Psoas muscle (tissue), 8 donors: ENCODE measurements around the gene RAET1G. TPM values are rescaled to one million over a fixed set of nuclear protein-coding genes. Genes with fewer than 3 reads are reported as not detected.

Experiments
- ATAC-seq, 4 donors: fragments of 200-7000 bp; cut with Tn5 transposase; one replicate each; pipeline ENCODE4 v1.9.1; 2020; ENCODE audit warnings: moderate library complexity in 3 of 4, mild to moderate bottlenecking in 2 of 4
- DNase-seq, 2 donors: peaks; one replicate each; pipeline ENCODE4 v3.0.0-alpha.2; 2020
- H3K27ac ChIP-seq: fragments of 200-600 bp; one replicate; pipeline ENCODE4 v1.8.0; 2022
- H3K27me3 ChIP-seq, 3 donors: fragments of 200-600 bp in 1 of 3; one replicate each; pipeline versions ENCODE4 v1.6.1 to v1.8.0; 2013 to 2022; ENCODE audit warnings: low read length in 2 of 3, mild to moderate bottlenecking in 2 of 3, moderate library complexity in 1 of 3; ENCODE audit not compliant: insufficient read depth in 3 of 3
- H3K36me3 ChIP-seq, 2 donors: fragments of 200-600 bp in 1 of 2; one replicate each; pipeline versions ENCODE4 v1.6.1 to v1.8.0; 2013 to 2022; ENCODE audit warnings: low read depth in 1 of 2, mild to moderate bottlenecking in 1 of 2, moderate library complexity in 1 of 2; ENCODE audit not compliant: insufficient read depth in 1 of 2
- H3K4me1 ChIP-seq: fragments of 200-600 bp; one replicate; pipeline ENCODE4 v1.8.0; 2022
- H3K4me3 ChIP-seq: fragments of 200-600 bp; one replicate; pipeline ENCODE4 v1.8.0; 2022; ENCODE audit warnings: mild to moderate bottlenecking
- H3K9me3 ChIP-seq: fragments of 200-600 bp; one replicate; pipeline ENCODE4 v1.8.0; 2022
- CTCF ChIP-seq: fragments of 200-600 bp; IDR thresholded peaks from one replicate; pipeline ENCODE4 v1.8.0; 2022; ENCODE audit warnings: antibody characterized with exemption
- WGBS, 3 donors: extraction: QIAGEN DNeasy Blood & Tissue Kit; methylation state at CpG; one replicate each; pipeline versions ENCODE4 v1.1.6 to v1.1.7; 2013; 5-methylcytosine and 5-hydroxymethylcytosine counted together
- intact Hi-C, 2 donors: fragments of 100-400 bp; cut with DNase I; formaldehyde crosslinking; loops; one replicate each; pipeline versions ENCODE4 v1.11.0 to v1.14.2; 2022
- polyA plus RNA-seq, 3 donors: library from polyadenylated mRNA; stranded (reverse); fragments of 200-250 nt; gene quantifications; one replicate each; pipeline ENCODE4 v1.2.3, GENCODE V29; 2013
- total RNA-seq, 4 donors: library from RNA; stranded (reverse); fragmentation: NEBNext Ultra II Directional in 2 of 4; extraction: Animal tissue kit (Norgen Biotek cat#: 25700) in 2 of 4; gene quantifications; one replicate each; pipeline versions ENCODE4 v1.2.1 to v1.2.4, GENCODE V29; 2021 to 2023
- donor health status: healthy with polysubstance abuse.
- donor health status: DM: no; HTN: no; CAD: no; lungs with moderate emphysema.
- donor health status: Bipolar disorder and iron deficiency.
- donor health status: healthy.
- donor health status: DM: yes; HTN: yes; CAD: no.
- donor health status: DM: no; HTN: no; CAD: no.
- donor health status: DM: no; HTN: no; CAD: no.
- donor health status: DM: yes; HTN: yes; CAD: no.

The RAET1G gene
- total and polyA plus RNA-seq, 7 donors = 0.04 to 1.1 (median 0.52) TPM; not detected in 1

GRCh38 chr6:149941583-149942460 lies 18.9 kb upstream of the RAET1G start, which contains the start of gene ULBP2:
Gene ULBP2, plus strand, starts transcription at chr6:149942014. Its CDS starts 59 bp downstream, at chr6:149942073.
- no peak for TF ChIP-seq CTCF
- H3K27me3 ChIP-seq = peaks cover 0 to 43% (median 25%) of the 10 kb centered on the region in 3 donors
- intact Hi-C loops = no loop called here
- DNase-seq (peak; percentile 86 to 93), ATAC-seq (peak; percentile 95 to 98 (median 96))
- WGBS, 3 donors = 1 to 2% (median 1%) methylated on average over 59 to 62 of the region's 62 CpGs
- no peaks in the 10 kb centered on the region for H3K4me1 ChIP-seq
- no peaks in the 10 kb centered on the region for H3K9me3 ChIP-seq
- no peak within 1 kb of the TSS for H3K27ac ChIP-seq
- H3K36me3 ChIP-seq = no peaks in the 10 kb centered on the region
- peak within 1 kb of the TSS; percentile 70 for H3K4me3 ChIP-seq

DNA sequence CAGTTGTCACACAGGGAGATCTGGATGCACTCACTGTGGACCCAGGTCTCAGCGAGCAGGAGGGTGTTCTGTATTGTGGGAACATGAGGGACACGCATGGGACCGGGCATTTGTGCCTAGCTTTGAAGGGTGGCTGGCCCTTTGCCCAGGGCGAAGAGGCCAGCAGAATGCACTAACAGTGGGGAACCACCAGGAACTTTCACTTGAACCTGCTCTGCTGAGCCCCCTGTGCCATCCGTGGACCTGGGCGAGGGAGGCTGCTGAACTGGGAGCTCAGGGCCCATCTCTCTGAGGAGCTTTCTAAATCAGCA lies 17.7 kb upstream of the RAET1G start:
- H3K27ac ChIP-seq = no peak overlapping the region
- 41 to 55% (median 54%) methylated on average over 6 of the region's 6 CpGs for WGBS, 3 donors

DNA sequence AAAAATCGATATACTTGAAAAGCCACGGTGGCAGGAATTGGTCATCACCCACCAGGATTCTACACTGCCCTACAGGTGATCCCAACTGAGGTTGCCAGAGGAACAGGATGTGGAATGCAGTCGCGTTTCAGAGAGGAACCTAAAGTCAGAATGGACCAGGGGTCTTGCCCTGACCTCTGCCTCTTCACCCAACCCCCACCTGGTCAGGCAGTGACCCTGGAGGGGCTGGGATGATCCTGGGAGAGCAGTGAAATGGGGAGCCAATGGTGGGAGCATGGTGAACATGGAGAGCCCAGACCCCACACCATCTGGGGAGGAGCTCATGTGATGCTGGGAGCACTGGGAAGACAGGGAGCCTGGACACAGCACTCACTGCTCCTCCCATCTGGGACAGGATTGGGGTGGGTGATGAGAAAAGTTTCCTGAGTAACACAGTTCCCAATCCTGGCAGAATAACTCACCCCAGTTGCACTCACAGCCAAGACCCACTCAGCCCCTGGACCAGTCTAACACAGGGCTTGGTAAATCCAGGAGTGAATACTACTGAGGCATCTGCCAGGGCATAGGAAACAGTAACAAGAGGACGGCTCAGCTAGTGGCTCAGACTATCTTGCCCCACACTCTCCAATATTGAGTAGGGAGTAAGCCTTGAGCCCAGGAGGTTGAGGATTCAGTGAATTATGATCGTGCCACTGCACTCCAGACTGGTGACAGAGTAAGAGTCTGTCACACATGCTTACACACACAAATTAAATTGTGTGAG lies 17.2 kb upstream of the RAET1G start:
- no peak overlapping the region for H3K27ac ChIP-seq
- peaks cover 1 to 60% (median 29%) of the 10 kb centered on the region in 3 donors for H3K27me3 ChIP-seq
- WGBS, 3 donors = 24 to 36% (median 27%) methylated on average over 6 of the region's 6 CpGs
- no peaks in the 10 kb centered on the region for H3K4me1 ChIP-seq
- DNase-seq = no peak
- H3K4me3 ChIP-seq = no peak overlapping the region
- ATAC-seq = no peak
- intact Hi-C loops = loop anchor here in 1 of 2 donors (5.0 kb wide), 1 partner anchor 462 kb away; no protein-coding TSS in a partner anchor
- TF ChIP-seq CTCF = no peak
- no peaks in the 10 kb centered on the region for H3K36me3 ChIP-seq
- H3K9me3 ChIP-seq = no peaks in the 10 kb centered on the region

More for the DNA sequence above, 17.7 kb upstream of the RAET1G start:
- DNase-seq = no peak
- no peak for ATAC-seq
- H3K4me3 ChIP-seq = no peak overlapping the region
- intact Hi-C loops = no loop called here
- TF ChIP-seq CTCF = no peak
- H3K4me1 ChIP-seq = no peaks in the 10 kb centered on the region
- no peaks in the 10 kb centered on the region for H3K9me3 ChIP-seq
- H3K36me3 ChIP-seq = no peaks in the 10 kb centered on the region
- peaks cover 0 to 55% (median 26%) of the 10 kb centered on the region in 3 donors for H3K27me3 ChIP-seq

DNA sequence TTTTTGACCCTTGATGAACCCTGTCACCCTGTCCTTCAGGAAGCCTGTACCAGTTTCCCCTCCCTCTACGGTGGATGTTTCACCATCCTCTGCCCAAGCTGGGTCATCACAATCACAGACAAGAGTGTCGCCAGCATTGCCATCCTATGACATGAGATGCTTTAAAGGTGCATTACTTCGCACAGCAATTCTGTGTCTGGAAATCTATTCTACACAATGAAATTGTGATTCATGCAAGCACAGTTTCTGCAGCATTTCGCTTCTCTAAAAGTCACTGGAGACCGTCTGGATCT lies 16.4 kb upstream of the RAET1G start:
- no peak overlapping the region for H3K4me3 ChIP-seq
- H3K27ac ChIP-seq = no peak overlapping the region
- H3K27me3 ChIP-seq = peaks cover 5 to 67% (median 33%) of the 10 kb centered on the region in 3 donors
- WGBS, 3 donors = 27 to 40% (median 38%) methylated on average over 5 of the region's 5 CpGs
- H3K9me3 ChIP-seq = no peaks in the 10 kb centered on the region
- H3K36me3 ChIP-seq = no peaks in the 10 kb centered on the region
- TF ChIP-seq CTCF = no peak
- DNase-seq = no peak
- ATAC-seq = no peak
- intact Hi-C loops = loop anchor here in 1 of 2 donors (5.0 kb wide), 1 partner anchor 463 kb away; no protein-coding TSS in a partner anchor
- H3K4me1 ChIP-seq = no peaks in the 10 kb centered on the region
